Caki2 (cell line): ENCODE results near the gene UBE2H. TPM values are rescaled to one million over a fixed set of nuclear protein-coding genes. Genes with fewer than 3 reads are reported as not detected.

Experiments used
- DNase-seq: peaks from one replicate; pipeline ENCODE4 v3.0.0-alpha.2; 2015; ENCODE audit warnings: low read depth
- in situ Hi-C: cut with HindIII; loops from 2 replicates; pipeline ENCODE4 v1.10.0; 2016; ENCODE audit warnings: low sequenced_read_pairs, low pct_unique_long_range_greater_than_20kb, mixed read lengths
- total RNA-seq: library from RNA; depleted of rRNA; stranded (reverse); fragments of >200 nt; shearing (Covaris generic); gene quantifications from 2 replicates; pipeline ENCODE4 v1.2.3, GENCODE V29; 2014; ENCODE audit warnings: low replicate concordance; rRNA removed

The UBE2H gene
- total RNA-seq, 1 experiment from 2014 or later, result 84.8 TPM

GRCh38 chr7:129784783-129785684 lies 167.7 kb downstream of the UBE2H start:
- in situ Hi-C loops, result no loop called here
- DNase-seq, result no peak

GRCh38 chr7:129784437-129784782 lies 168.3 kb downstream of the UBE2H start:
- DNase-seq, result no peak
- in situ Hi-C loops, result no loop called here

GRCh38 chr7:129783584-129783919 lies 169.2 kb downstream of the UBE2H start:
- in situ Hi-C loops, result no loop called here
- no peak for DNase-seq

GRCh38 chr7:129782818-129783583 lies 169.8 kb downstream of the UBE2H start:
- DNase-seq, result no peak
- in situ Hi-C loops, result no loop called here

GRCh38 chr7:129781928-129782817 lies 170.6 kb downstream of the UBE2H start:
- in situ Hi-C loops, result no loop called here
- DNase-seq, result no peak

GRCh38 chr7:129780974-129781927 lies 171.5 kb downstream of the UBE2H start:
- DNase-seq, result no peak
- in situ Hi-C loops, result no loop called here

Other genes with a start within 250 kb of the UBE2H start
- gene ZC3HC1, start 98.4 kb upstream of the UBE2H start, total RNA-seq, result 30.1 and 36.3 TPM in 2 replicates
- gene KLHDC10, start 117.6 kb upstream of the UBE2H start, total RNA-seq, result 15.0 and 17.8 TPM in 2 replicates